Measurements from ENCODE around the gene PZP. TPM values are rescaled to one million over a fixed set of nuclear protein-coding genes. Genes with fewer than 3 reads are reported as not detected.

PZP gene
- total and polyA plus RNA-seq, 10 of the 15 experiments (the other 5 are each of a cell fraction or from before 2014, with no cell fraction given): not detected

DNA sequence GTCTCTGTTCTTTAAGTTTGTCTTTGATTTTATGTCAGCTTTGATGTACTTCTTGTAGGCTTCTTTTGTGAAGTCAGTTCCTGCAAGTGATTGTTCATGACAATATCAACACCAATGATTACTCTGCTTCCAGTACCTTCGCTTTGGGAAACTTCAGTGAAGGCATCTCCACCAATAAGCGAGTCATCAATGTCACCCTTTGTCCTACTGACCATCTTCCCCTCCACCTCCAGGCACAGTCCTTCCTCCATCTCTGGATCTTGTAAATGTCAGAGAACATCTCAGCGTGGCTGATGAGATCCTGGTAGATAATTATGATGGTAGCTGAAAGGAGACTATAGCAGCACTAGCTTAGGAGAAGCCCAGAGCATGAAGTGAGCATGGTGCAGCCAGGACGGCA, 52.1 kb downstream of the PZP start:
- RAD21 ChIA-PET (ENCODE audit: unreplicated experiment): no interaction called here
- POLR2A ChIA-PET: no interaction called here
- BruUV-seq (replicated peaks): no TSS peak
- no peaks in the 10 kb centered on the region for H4K20me1 ChIP-seq (ENCODE audit: control insufficient read depth, insufficient read depth)
- H3K9me3 ChIP-seq (replicated peaks; ENCODE audit: control insufficient read depth, insufficient read depth, low read length): no peaks in the 10 kb centered on the region
- CTCF ChIA-PET: no interaction called here
- H3K4me3 ChIP-seq: no peak overlapping the region
- DNase-seq (ENCODE audit: low read depth, low spot score): no peak
- no peak for ATAC-seq
- H2AFZ ChIP-seq (ENCODE audit: control insufficient read depth, low read depth, low read length): no peak overlapping the region
- no peak for FAIRE-seq
- intact Hi-C loops (cut with micrococcal nuclease; ENCODE audit: unreplicated experiment) (no loop called here), in situ Hi-C loops (cut with MboI) (no loop called here)
- no peaks in the 10 kb centered on the region for H3K36me3 ChIP-seq (ENCODE audit: control insufficient read depth in 2 of 2, insufficient read depth in 2 of 2, low read length in 1 of 2)
- H3K4me2 ChIP-seq (ENCODE audit: control insufficient read depth, insufficient read depth): no peak overlapping the region
- TF ChIP-seq HDAC2 (IDR thresholded peaks at IDR 0.05) (no peak), ZSCAN29 (IDR thresholded peaks at IDR 0.05) (no peak), RCOR1 (conservative IDR thresholded peaks at IDR 0.05; ENCODE audit: low read depth, low read length) (no peak), ZNF384 (IDR thresholded peaks at IDR 0.05; ENCODE audit: borderline replicate concordance, low read depth, low read length) (no peak), CHD4 (IDR thresholded peaks at IDR 0.05) (no peak), PML (IDR thresholded peaks at IDR 0.05; ENCODE audit: low read length) (no peak), SPI1 (IDR thresholded peaks at IDR 0.05; ENCODE audit: borderline replicate concordance, insufficient read depth, low read depth, low read length) (no peak), TCF7 (IDR thresholded peaks at IDR 0.05; ENCODE audit: borderline replicate concordance) (no peak), CBX5 (IDR thresholded peaks at IDR 0.05; ENCODE audit: low read depth) (no peak), FOXK2 (IDR thresholded peaks at IDR 0.05) (no peak), NBN (IDR thresholded peaks at IDR 0.05) (no peak), CREM (IDR thresholded peaks at IDR 0.05; ENCODE audit: low read depth) (no peak), MYC (IDR thresholded peaks at IDR 0.05; ENCODE audit: insufficient read depth, insufficient read length, insufficient replicate concordance, low read length, severe bottlenecking) (no peak), BACH1 (IDR thresholded peaks at IDR 0.05; ENCODE audit: borderline replicate concordance) (no peak)
- H3K79me2 ChIP-seq (ENCODE audit: control insufficient read depth, insufficient read depth, low read length): no peaks in the 10 kb centered on the region
- no peak overlapping the region for H3K9ac ChIP-seq (ENCODE audit: control insufficient read depth, insufficient read depth, low read length)
- H3K27me3 ChIP-seq (replicated peaks in 1 of 2; ENCODE audit: control insufficient read depth in 2 of 2, insufficient read depth in 2 of 2, low read length in 1 of 2): no peaks in the 10 kb centered on the region
- H3K4me1 ChIP-seq (ENCODE audit: control insufficient read depth, insufficient read depth, low read length): no peaks in the 10 kb centered on the region
- no peak overlapping the region for H3K27ac ChIP-seq (ENCODE audit: control insufficient read depth, insufficient read depth)
- SMC1A ChIA-PET (ENCODE audit: uncharacterized antibody, unreplicated experiment): no interaction called here
- WGBS (ENCODE audit: insufficient coverage, insufficient replicate concordance, low lambda C conversion rate, missing lambda C conversion rate): 11% methylated on average over 4 of the region's 4 CpGs
